Epithelial cell of esophagus (primary cell): ENCODE results near the gene CPZ.

Experiments
- DNase-seq: peaks from one replicate; pipeline ENCODE4 v3.0.0; 2010; ENCODE audit warnings: low read depth
- H3K4me3 ChIP-seq: 2 replicates; pipeline ENCODE4 v1.5.1; 2011; ENCODE audit warnings: mild to moderate bottlenecking, low read length, control low read depth
- TF ChIP-seq, protein P1 (sequence below): IDR thresholded peaks from 2 replicates; pipeline ENCODE4 v1.5.1; 2011; ENCODE audit warnings: low read depth, mild to moderate bottlenecking, low read length, control low read depth, inconsistent platforms; ENCODE audit not compliant: insufficient read depth; ENCODE audit errors: missing control alignments

Gene CPZ

DNA sequence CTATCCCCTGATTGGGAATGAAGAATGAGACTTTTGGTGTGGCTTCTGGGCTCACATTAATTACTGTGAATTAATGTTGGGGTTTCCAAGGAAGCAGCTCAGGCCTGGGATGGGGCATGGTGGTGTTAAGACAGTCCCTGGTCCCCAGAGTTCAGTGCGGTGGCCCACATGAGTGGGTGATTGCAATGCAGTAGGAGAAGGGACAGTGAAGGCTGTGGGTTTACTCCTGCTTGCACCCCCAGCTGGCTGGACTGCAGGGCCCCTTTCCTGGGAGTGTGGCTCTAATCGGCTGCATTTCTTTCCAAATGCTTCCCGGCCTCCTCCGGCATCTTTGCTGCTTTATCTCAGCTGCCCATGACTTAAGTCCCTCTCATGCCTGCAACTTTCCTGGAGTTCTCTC, 40.5 kb upstream of the CPZ start:
- no peak for DNase-seq
- no peak overlapping the region for H3K4me3 ChIP-seq
- TF ChIP-seq, protein P1, sequence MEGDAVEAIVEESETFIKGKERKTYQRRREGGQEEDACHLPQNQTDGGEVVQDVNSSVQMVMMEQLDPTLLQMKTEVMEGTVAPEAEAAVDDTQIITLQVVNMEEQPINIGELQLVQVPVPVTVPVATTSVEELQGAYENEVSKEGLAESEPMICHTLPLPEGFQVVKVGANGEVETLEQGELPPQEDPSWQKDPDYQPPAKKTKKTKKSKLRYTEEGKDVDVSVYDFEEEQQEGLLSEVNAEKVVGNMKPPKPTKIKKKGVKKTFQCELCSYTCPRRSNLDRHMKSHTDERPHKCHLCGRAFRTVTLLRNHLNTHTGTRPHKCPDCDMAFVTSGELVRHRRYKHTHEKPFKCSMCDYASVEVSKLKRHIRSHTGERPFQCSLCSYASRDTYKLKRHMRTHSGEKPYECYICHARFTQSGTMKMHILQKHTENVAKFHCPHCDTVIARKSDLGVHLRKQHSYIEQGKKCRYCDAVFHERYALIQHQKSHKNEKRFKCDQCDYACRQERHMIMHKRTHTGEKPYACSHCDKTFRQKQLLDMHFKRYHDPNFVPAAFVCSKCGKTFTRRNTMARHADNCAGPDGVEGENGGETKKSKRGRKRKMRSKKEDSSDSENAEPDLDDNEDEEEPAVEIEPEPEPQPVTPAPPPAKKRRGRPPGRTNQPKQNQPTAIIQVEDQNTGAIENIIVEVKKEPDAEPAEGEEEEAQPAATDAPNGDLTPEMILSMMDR: no peak

DNA sequence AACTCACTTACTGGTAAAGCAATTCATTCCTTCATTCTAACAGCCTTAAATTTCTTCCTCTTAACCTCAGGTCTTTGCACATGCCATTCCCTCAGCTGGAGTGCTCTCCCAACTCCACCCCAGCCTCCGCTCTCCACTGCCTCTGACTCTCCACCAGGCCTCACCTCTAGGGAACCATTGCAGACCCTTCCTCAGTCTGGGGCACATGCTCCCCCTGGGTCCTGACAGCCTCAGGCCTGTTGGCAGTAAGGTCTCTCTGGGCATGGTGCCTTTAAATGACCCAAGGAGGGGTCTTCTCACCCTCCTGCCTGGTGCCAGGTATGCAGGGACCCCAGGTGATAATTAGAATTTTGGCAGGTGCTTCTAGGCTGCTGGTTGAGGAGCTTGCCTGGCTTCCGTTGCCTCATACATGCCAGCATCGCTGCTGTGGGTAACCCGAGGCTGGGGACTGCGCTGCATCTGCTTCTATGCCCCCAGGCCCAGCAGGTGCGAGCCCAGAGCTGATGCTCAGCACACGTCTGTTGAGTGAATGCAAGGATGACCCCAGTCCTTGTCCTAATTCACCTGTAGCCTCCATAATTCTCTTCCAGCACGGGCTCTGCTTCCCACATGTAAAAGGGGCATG, 39.9 kb upstream of the CPZ start:
- no peak overlapping the region for H3K4me3 ChIP-seq
- DNase-seq: no peak
- TF ChIP-seq, protein P1: no peak

DNA sequence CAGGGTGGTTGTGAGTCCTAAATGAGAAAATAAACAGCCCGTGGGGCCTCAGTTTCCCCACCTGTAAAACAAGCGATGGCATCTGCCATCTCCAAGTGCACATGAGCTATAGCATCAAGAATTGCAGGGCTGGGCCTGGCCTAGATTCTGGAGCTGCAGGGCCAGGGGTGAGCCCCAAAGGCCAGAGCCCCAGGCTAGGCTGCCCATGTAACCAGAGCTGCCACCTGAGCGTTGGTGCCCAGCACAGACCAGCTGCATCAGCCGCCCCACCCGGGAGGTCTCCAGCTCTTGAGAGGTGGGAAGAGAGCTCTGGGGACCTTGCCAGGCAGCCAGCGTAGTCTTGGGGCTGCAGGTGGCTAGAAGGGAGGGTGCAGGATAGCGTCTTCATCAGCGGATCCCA, 39.3 kb upstream of the CPZ start:
- no peak for DNase-seq
- no peak overlapping the region for H3K4me3 ChIP-seq
- TF ChIP-seq, protein P1: no peak

DNA sequence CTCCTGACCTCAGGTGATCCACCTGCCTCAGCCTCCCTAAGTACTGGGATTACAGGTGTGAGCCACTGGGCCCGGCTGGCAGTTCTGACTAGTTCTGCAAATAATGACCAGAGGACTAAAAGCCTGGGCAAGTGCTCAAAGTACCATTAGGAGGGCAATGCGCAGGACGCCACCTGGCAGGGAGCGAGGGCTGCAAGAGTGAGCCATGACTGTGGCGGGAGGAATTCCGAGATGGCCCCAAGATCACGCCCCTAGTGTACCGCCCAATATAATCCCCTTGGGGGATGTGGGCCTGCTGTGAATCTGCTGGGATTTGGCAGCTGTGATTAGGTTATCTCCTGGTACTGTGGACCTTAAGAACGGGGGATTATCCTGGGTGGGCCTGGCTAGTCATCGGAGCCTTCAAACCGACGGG, 38.6 kb upstream of the CPZ start:
- TF ChIP-seq, protein P1: no peak
- no peak overlapping the region for H3K4me3 ChIP-seq
- DNase-seq: no peak

DNA sequence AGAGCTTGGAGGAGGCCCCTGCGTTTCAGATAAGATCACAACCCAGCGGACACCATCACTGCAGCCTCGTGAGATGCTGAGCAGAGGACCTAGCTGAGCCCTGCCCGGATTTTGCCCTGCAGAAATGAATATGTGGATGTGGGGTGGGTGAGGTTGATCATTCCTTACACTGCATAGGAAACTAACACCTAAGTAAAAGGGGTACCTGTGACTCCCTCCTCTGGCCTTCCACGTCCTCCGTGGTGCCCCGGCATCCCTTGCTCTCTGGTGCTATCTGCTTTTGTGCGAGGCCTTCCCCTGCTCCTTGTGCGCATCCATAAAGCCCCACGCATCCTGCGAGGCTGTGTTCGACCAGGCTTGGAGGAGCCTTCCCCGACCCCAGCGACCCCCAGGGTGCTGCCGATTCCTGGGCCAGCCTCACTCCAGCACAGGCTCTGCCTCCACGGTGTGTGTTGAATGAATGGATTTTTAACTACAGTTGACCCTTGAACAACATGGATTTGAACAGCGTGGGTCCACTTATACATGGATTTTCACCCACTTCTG, 37.9 kb upstream of the CPZ start:
- no peak overlapping the region for H3K4me3 ChIP-seq
- no peak for DNase-seq
- TF ChIP-seq, protein P1: no peak

DNA sequence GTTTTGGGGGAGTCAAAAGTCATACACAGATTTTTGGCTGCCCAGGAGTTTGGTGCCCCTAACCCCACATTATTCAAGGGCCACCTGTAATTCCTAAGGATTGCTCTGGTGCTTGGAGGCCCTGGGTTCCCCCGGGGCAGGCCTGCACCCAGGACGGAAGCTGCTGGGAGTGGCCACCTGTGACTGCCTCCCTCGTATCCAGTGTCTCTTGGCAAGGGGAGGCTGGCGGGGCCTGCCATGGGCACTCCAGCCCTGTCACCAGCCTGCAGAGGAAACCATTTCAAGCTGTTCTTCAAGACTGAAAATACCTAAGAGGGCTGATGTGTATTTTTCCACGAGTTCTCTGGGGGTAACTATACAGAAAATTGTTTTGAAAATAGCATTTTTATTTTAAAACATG, 36.8 kb upstream of the CPZ start:
- H3K4me3 ChIP-seq: no peak overlapping the region
- no peak for DNase-seq
- TF ChIP-seq, protein P1: no peak
